Head of caudate nucleus (tissue), 42 donors: ENCODE data around the gene PDE9A.
"Not testable (repeated sequence)": the region's sequence is repeated elsewhere in the genome, so short reads cannot be mapped to it uniquely, and the experiment has no call there.

Source experiments
- DNase-seq, 42 donors: peaks; one replicate each; pipeline versions ENCODE4 v3.0.0 to v3.0.0-alpha.2; 2020 to 2021; ENCODE audit warnings: mixed read lengths in 7 of 42
- intact Hi-C: fragments of 100-400 bp; cut with DNase I; formaldehyde crosslinking; loops from one replicate; pipeline ENCODE4 v1.15.0; 2022

PDE9A gene

DNA sequence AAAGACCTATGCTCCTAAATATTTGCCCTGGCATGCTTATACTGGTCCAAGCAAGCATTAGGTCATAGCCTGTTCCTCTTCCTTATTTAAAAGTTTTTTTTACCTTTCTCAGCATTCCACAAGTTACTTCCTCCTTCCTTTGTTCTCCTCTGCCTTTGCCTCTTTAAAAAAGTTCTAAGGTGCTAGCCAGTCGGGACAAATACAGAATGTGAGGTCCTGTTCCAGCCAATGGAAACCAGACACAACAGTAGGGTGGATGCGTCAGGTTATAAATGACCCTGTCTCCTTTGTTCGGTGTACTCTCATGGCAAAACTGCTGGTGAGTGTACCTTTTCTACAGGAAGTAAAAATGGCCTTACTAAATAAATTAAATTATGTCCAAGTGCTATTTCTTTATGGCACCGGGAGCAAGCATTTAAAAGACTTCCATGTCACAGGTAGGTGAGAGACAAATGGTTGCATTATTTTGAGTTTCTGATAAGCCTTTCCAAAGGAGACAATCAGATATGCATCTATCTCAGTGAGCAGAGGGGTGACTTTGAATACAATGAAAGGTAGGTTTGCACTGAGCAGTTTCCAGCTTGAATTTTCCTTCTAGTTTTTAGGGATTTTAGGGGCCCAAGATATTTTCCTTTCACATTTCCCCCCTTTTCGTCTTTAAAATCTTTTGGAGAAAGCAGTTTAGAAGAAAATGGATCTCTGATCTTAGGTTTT, 159.3 kb downstream of the PDE9A start:
- intact Hi-C loops: not testable (repeated sequence)
- peak in 1 of 42 donors; percentile 1 for DNase-seq

GRCh38 chr21:42815217-42815616, 161.8 kb downstream of the PDE9A start:
- intact Hi-C loops: no loop called here
- DNase-seq: no peak

GRCh38 chr21:42818328-42818749, 164.9 kb downstream of the PDE9A start:
- DNase-seq: peak in 41 of 42 donors; percentile 33 to 84 (median 63)
- intact Hi-C loops: no loop called here

DNA sequence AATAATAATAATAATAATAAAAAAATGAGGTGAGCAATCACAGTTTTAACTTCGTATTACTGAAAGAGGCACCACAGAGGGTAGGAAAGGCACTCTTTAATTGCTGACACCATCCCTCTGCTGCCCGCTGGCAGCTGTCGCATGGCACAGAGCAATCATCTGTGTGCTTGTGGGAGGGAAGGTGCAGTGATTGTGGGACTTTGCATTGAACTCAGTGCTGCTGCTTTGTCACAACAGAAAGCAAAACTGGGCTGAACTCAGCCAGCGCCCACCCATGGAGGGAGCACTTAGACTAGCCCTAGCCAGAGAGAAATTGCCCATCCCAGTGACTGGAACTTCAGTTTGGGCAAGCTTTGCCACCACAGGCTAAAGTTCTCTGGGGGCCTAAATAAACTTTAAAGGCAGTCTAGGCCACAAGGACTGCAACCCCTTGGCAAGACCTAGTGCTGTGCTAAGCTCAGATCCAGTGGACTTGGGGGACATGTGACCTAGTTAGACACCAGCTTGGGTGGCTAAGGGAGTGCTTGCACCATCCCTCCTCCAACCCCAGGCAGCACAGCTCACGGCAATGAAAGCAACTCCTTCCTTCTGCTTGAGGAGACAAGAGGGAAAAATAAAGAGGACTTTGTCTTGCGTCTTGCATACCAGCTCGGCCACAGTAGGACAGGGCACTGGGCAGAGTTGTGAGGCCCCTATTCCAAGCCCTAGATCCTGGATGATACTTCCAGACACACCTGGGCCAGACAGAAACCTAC, 166.6 kb downstream of the PDE9A start:
- DNase-seq: peak in 2 of 42 donors; percentile 19 to 51
- intact Hi-C loops: loop anchor here (10.0 kb wide), 1 partner anchor 95 kb away; no protein-coding TSS in a partner anchor

DNA sequence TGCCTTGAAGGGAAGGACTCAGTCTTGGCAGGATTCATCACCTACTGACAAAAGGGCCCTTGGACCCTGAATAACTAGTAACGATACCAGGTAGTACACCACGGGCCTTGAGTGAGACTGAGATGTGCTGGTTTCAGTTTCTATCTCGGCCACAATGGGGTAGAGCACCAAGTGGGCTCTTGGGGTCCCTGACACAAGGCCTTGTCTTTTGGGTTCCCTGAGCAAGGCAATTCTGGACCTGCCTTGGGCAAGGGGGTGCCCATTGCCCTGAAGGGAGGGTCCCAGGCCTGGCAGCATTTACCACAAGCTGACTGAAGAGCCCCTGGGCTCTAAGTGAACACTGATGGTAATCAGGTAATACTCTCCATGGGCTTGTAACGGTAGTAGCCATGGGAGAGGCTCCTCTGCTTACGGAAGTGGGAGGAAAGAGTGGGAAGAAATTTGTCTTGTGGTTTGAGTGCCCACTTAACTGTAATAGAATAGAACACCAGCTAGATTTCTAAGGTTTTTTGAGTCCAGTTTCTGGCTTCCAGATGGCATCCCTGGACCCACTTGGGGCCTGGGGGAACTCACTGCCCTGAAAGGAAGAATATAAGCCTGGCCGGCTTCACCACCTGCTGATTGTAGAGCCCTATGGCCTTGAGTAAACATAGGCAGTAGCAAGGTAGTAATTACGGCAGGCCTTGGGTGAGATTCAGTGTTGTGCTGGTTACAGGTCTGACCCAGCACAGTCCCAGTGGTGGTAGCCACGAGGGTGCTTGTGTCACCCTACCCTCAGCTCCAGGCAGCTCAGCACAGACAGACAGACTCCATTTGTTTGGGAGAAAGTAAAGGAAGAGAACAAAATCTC, 167.4 kb downstream of the PDE9A start:
- intact Hi-C loops: loop anchor here (10.0 kb wide), 1 partner anchor 96 kb away; no protein-coding TSS in a partner anchor
- DNase-seq: no peak
